ENCODE results near the gene ARL15.
"Not testable (repeated sequence)": the region's sequence is repeated elsewhere in the genome, so short reads cannot be mapped to it uniquely, and the experiment has no call there.

ARL15 gene

DNA sequence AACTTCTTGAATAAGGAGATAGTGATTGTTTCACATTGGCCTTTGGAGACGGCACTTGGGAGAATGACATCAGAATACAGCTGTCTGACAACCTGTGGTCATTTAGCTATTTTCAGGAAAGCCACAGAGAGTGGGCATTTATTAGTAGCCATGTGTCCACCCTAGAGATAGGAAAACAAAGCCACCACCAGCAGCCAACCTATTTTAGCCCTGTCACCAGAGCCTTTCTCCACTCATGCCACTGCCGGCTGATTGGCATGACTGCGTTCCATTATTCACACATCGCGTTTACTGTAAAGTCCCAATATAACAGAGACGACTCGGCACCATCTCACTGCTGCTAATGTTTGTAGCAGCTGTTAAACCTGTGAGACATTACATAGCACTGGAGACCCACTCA, 419.9 kb downstream of the ARL15 start:
- DNase-seq (ENCODE audit: low spot score) = no peak

DNA sequence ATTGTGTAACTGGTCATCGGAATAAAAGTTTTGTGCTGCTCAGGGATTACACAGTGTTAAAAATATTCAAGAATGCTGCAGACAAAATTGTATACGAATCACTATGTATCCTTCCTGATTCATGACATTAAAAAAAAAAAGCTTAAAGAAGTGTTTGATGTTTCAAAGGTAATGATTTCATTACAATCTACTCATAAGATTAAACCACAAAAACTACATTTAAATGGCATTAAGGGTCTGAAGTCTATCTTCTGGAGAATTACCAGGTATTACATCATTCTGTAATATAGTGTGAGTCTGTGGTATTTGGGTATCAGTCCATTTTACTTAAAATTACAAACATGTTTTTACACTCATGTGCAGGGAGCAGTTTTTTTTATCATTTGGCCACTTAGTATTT, 425.5 kb downstream of the ARL15 start:
- no peak for DNase-seq (ENCODE audit: low spot score)

DNA sequence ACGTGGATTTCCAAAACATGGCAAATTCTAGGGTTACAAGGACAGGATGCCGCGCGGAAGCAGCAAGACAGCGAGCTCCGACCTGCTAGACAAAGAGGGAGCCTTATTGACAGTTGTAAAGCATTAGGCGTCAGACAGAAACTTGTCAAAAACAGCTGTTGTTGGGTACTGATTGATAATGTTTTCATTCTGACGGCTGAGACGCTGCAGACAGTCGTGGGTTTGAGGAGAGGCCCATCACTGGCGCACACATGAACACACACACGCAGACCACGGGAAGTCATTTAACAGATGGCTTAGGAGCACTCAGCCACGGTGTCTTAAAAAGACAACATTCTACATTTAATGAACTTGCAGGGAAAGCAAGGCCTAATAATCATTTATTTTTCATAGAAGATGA, 426.0 kb downstream of the ARL15 start:
- DNase-seq (ENCODE audit: low spot score) = no peak

DNA sequence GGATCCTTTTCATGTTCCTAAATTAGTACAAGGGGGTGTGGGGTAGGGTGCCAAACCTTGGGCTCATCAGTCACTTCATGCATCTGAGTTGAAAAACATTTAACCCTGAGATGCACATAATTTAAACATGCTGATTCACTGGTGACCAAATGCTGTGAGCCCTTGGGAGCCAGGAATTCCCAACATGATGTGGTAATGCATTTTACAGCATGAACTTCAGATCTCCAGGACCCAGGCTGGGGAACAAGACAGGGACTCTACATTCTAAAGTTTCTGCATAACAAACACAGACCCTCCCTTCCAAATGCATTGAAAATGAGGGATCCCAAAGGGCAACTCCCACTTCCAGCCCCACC, 427.7 kb downstream of the ARL15 start:
- DNase-seq (ENCODE audit: low spot score) = no peak

DNA sequence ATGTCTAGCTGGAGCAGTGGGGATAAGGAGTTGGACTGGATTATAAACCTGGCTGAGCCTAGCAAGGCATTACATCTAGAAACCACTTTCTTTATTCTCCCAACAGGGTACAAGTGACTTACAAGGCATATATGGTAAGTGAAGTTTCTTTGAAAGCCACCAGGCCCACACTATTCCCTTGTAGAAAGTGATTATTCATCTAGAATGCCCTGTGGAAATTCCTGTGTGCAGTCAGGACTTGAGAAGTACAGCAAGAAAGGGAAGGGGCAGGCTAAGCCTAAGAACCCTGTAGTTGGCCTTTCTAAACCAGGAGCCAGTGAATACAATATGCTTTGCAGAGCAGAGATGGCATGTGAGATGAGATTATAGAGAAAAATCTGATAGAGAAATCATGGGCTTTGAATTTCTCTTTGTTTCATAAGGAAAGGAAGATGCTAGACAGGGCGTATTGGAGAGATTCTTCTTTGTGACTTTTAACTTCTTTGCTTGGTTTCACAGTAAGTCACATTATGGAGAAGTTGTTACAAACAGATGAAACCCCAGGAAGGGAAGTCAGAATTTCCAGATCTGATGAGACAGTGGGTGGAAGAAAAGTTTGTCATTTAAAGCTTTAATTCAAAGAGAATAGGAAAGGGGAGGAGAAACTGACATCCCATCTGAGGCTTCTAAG, 428.2 kb downstream of the ARL15 start:
- DNase-seq (ENCODE audit: low spot score) = no peak

DNA sequence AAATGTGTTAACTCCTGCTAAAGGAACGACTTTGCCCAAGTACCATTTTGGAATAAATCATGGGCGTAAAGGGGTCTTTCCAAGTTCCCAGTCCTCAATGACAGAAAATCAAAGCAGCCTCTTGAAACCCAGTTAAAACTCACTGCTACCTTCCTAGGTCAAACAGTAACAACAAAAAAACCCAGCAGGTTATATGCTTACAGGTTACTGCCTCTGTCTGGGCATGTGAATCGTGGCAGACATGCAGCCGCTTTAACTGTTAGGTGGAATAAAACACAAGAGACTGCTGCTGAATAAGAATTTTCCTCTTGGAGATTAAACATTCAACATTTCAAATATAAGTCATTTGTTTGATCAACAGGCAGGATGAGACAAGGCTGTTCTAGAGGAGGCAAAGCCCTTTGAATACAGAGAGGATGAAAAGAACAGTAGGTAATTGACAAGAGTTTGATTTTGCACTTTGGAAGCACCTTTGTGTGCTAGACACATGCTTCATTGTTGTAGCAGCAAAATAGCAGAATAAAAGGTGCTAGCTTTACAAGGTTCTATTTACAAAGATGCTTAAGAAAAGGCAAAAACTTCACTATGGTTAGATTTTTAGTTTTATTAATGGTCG, 430.6 kb downstream of the ARL15 start:
- DNase-seq (ENCODE audit: low spot score) = no peak

DNA sequence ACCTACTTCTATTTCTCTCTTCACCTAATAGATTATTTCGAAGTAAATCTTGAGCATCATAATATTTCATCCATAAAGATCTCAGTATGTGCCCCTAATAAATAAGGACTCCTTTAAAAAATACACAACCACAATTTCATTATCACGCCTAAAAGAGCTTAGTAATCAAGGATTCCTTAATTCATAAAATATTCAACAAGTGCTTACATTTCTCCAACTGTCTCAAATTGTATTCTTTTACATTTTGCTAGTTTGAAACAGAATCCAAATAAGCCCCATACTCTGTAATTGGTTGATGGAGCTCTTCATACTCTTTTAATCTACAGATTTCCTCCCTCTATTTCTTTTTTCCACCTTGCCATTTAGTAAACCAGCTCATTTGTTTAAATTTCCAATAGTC, 432.4 kb downstream of the ARL15 start:
- no peak for DNase-seq (ENCODE audit: low spot score)

DNA sequence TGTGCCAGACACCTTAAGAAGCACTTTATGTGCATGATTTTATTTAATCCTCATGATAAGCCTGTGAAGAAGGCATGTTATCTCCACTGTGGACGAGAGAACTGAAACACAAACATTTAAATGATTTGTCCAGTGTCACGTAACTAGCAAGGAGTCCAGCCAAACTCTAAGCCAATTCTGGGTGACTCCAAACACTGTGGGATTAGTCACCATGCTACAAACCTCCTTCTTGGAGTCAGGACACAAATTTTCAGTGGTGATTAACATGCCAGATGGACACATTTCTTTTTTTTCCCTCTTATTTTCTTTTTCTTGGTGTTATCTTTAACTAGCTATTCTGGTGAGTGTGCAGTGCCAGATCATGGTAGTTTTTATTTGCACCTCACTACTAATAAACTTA, 433.1 kb downstream of the ARL15 start:
- no peak for DNase-seq (ENCODE audit: low spot score)

DNA sequence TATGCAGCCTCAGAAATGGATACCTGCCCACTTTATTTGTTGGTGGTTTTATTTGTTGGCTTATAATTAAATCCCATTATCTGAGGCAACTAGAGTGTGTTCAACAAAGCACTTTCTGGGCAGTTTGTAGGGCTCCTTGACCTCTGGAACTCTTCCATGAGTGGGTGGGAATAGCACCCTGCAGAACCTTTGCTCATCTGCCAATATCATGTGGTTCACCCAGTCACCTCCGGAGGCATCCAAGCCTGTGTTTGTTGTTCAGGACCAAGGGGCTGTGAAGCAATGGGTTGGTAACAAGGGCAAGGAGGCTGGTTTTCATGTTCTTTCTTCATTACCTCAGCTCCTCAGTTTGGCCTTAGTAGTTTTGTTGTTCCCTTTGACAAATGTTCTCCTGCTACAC, 436.0 kb downstream of the ARL15 start:
- DNase-seq (ENCODE audit: low spot score) = no peak

DNA sequence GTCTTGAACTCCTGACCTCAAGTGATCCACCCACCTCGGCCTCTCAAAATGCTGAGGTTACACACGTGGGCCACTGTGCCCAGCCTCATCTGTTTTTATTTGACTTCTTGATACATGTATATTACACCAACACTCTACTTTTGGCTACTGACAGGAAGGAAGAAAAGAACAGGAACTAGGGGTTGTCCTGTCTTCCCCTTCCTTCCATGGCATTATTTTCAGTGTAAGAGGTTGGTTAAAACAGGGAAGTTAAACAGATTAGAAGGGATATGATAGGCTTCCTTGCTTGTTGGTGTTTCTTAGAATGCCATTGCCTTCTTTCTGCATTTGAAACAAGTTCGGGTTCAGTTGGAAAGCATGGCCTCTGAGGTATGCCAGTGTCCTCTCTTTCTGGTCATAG, 437.1 kb downstream of the ARL15 start:
- no peak for DNase-seq (ENCODE audit: low spot score)

DNA sequence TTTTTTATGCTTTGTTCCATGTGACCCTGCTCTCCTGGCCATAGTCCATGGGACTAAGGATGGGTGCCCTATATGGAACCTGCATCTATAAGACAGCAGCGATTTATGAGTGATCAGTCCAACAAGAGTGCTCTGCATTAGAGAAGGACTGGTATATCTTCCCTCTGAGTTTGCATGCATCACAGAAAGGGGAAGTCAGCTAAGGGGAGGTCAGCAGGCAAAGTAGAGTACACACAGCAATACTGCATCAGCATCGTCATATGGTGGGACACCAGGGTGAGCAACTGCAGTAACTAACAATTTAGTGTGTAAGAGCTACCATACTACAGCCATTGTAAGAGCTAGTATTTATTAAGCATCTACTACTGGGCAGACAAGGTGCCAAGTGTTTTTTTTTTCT, 438.6 kb downstream of the ARL15 start:
- DNase-seq (ENCODE audit: low spot score) = no peak

DNA sequence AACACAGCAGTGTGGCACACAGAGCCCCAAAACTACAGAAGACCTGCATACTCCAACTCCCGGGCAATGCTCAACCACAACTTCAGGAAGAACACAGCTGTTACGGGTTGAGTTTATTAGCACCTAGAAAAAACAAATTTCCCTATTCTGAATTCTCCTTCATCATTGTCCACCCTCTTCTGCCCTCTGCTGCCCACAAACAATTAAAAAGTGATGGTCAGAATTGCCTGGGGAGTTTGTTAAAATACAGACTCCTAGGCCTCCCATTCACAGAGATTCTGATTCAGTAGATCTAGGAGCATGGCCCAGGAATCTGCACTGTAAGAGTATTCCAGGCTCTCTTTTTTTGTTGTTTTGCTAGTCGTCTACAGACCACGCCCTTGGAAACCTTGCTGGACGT, 439.3 kb downstream of the ARL15 start:
- no peak for DNase-seq (ENCODE audit: low spot score)

DNA sequence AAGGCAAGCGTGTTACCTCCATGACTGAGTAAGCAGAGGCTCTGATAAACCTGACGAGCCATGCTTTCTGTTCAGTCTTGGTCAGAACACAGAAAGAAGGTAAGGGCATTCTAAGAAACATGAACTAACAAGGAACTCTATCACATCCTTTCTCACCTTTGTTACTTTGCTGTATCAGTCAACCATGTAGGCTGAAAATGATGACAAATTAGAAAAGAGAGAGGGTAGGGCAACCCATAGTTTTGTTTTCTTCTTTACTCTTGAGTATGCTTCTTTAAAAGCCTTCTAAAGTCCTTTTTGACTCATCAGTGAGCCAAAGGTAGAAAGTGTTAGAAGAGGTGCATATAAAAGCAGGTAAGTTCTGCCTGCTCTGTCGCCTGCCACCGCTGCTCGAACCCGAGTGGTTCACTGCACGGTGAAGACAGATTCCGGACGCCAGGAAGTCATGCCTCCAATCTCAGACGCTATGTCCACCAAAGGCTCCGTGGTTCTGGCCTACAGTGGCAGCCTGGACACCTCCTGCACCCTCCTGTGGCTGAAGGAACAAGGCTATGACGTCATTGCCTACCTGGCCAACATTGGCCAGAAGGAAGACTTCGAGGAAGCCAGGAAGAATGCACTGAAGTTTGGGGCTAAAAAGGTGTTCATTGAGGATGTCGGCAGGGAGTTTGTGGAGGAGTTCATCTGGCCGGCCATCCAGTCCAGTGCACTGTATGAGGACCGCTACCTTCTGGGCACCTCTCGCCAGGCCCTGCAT, 451.5 kb downstream of the ARL15 start:
- DNase-seq (ENCODE audit: low spot score) = no peak

DNA sequence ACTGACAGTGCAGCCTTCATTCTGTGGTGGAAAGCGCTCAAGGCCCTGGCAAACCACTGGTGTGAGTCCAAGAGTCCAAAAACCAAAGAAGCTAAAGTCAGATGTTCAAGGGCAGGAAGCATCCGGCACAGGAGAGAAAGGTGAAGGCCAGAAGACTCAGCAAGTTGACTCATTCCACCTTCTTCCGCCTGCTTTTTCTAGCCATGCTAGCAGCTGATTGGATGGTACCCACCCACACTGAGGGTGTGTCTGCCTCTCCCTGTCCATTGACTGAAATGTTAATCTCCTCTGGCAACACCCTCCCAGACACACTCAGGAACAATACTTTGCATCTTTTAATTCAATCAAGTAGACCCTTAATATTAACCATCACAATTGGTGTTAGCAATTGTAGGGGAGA, 453.9 kb downstream of the ARL15 start:
- no peak for DNase-seq (ENCODE audit: low spot score)

DNA sequence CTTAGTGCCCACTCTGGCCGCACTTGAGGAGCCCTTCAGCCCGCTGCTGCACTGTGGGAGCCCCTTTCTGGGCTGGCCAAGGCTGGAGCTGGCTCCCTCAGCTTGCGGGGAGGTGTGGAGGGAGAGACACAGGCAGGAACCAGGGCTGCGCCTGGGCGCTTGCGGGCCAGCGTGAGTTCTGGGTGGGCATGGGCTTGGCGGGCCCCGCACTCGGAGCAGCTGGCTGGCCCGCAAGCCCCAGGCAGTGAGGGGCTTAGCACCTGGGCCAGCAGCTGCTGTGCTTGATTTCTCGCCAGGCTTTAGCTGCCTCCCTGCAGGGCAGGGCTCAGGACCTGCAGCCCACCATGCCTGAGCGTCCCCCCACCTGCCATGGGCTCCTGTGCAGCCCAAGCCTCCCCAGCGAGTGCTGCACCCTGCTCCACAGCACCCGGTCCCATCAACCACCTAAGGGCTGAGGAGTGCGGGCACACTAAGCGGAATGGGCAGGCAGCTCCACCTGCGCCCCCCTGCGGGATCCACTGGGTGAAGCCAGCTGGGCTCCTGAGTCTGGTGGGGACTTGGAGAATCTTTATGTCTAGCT, 473.4 kb downstream of the ARL15 start:
- not testable (repeated sequence) for DNase-seq (ENCODE audit: low spot score)

DNA sequence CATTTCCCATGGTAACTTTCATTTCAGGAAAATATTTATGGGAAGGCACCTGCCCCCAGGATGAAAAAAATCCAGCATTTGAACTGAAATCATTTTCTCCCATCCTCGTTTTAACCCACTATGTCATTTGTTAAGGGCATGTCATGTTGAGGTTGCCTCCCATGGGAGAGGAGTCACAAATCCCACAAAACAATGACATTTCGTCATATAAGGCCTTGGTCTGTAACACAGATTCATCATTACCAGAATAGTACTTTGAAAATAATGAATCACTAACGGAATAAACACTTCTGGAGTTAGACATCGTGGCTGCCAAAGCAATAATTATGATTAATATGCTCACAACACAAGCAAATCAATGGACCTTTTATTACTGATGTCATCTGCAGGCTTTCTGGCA, 475.9 kb downstream of the ARL15 start:
- no peak for DNase-seq (ENCODE audit: low spot score)
